Fibroblast of pulmonary artery (primary cell): ENCODE data around the gene IDI2.

Experiments
- DNase-seq: peaks from one replicate; pipeline ENCODE4 v3.0.0-alpha.2; 2010; ENCODE audit warnings: low read depth
- H3K4me3 ChIP-seq: replicated peaks from 2 replicates; pipeline ENCODE4 v1.5.1; 2011; ENCODE audit warnings: low read depth, mild to moderate bottlenecking, control low read depth, low read length, moderate library complexity
- CTCF ChIP-seq: IDR thresholded peaks from 2 replicates; pipeline ENCODE4 v1.5.1; 2011; ENCODE audit warnings: mild to moderate bottlenecking, control low read depth, low read length, inconsistent platforms; ENCODE audit errors: missing control alignments

Gene IDI2

GRCh38 chr10:1063232-1063865 is 37.7 kb upstream of the IDI2 start:
- TF ChIP-seq CTCF, result no peak
- H3K4me3 ChIP-seq, result no peak overlapping the region
- DNase-seq, result no peak

GRCh38 chr10:1061930-1062774 is 36.5 kb upstream of the IDI2 start:
- no peak overlapping the region for H3K4me3 ChIP-seq
- no peak for TF ChIP-seq CTCF
- DNase-seq, result peak; percentile 69

- no peak for TF ChIP-seq CTCF
- no peak for DNase-seq
- H3K4me3 ChIP-seq, result no peak overlapping the region
Observed at GRCh38 chr10:1059902-1060301, 34.2 kb upstream of the IDI2 start.

- no peak for TF ChIP-seq CTCF
- H3K4me3 ChIP-seq, result peak overlapping the region; percentile 95
- DNase-seq, result no peak
Observed at GRCh38 chr10:1058017-1058416, 32.4 kb upstream of the IDI2 start.

GRCh38 chr10:1057106-1057657 is 31.5 kb upstream of the IDI2 start:
- no peak for TF ChIP-seq CTCF
- peak; percentile 27 for DNase-seq
- H3K4me3 ChIP-seq, result peak overlapping the region; percentile 95

GRCh38 chr10:1056326-1057105 is 30.9 kb upstream of the IDI2 start, which contains the start of gene WDR37:
WDR37 (plus strand) TSS chr10:1056385; CDS start chr10:1072156, 15,771 bp downstream.
- peak within 1 kb of the TSS; percentile 95 for H3K4me3 ChIP-seq
- TF ChIP-seq CTCF, result no peak
- DNase-seq, result peak; percentile 90
